Heart left ventricle (tissue), 16 donors: ENCODE data around the gene LSS. TPM values are rescaled to one million over a fixed set of nuclear protein-coding genes. Genes with fewer than 3 reads are reported as not detected.
A peak's percentile ranks its signal among the peaks of the same experiment; 100 is the strongest.

Source experiments
- ATAC-seq, 4 donors: fragments of 200-7000 bp; cut with Tn5 transposase; one replicate each; pipeline ENCODE4 v1.9.1; 2020 to 2022; ENCODE audit warnings: moderate library complexity in 4 of 4, mild to moderate bottlenecking in 3 of 4, moderate number of reproducible peaks in 1 of 4
- DNase-seq, 5 donors: peaks; one replicate each; pipeline ENCODE4 v3.0.0-alpha.2; 2020
- H3K27ac ChIP-seq, 12 donors: fragments of 200-600 bp; sonication (generic) in 4 of 12; one replicate each; pipeline versions ENCODE4 v1.5.0 to v1.8.0; 2016 to 2022; ENCODE audit warnings: mild to moderate bottlenecking in 2 of 12
- H3K27me3 ChIP-seq, 9 donors: fragments of 200-600 bp; sonication (generic) in 2 of 9; one replicate each; pipeline versions ENCODE4 v1.5.1 to v1.8.0; 2016 to 2022; ENCODE audit warnings: mild to moderate bottlenecking in 3 of 9
- H3K36me3 ChIP-seq, 9 donors: fragments of 200-600 bp; sonication (generic) in 2 of 9; one replicate each; pipeline versions ENCODE4 v1.5.0 to v1.8.0; 2018 to 2022; ENCODE audit warnings: mild to moderate bottlenecking in 2 of 9
- H3K4me1 ChIP-seq, 12 donors: fragments of 200-600 bp; sonication (generic) in 4 of 12; one replicate each; pipeline versions ENCODE4 v1.5.0 to v1.8.0; 2016 to 2022; ENCODE audit warnings: mild to moderate bottlenecking in 3 of 12
- H3K4me3 ChIP-seq, 12 donors: fragments of 200-600 bp; sonication (generic) in 4 of 12; one replicate each; pipeline versions ENCODE4 v1.5.0 to v1.8.0; 2017 to 2022; ENCODE audit warnings: mild to moderate bottlenecking in 9 of 12, moderate library complexity in 4 of 12
- H3K9me3 ChIP-seq, 12 donors: fragments of 200-600 bp; sonication (generic) in 4 of 12; one replicate each; pipeline versions ENCODE4 v1.5.0 to v1.8.0; 2016 to 2022; ENCODE audit warnings: mild to moderate bottlenecking in 1 of 12
- CTCF ChIP-seq, 12 donors: fragments of 200-600 bp; sonication (generic) in 4 of 12; IDR thresholded peaks; one replicate each; pipeline versions ENCODE4 v1.5.0 to v1.8.0; 2018 to 2022; ENCODE audit warnings: antibody characterized with exemption in 12 of 12, mild to moderate bottlenecking in 5 of 12
- POLR2A ChIP-seq, 2 donors: fragments of 450-650 bp; IDR thresholded peaks; one replicate each; pipeline ENCODE4 v1.6.1; 2017; ENCODE audit warnings: antibody characterized with exemption in 2 of 2, mild to moderate bottlenecking in 2 of 2, moderate library complexity in 2 of 2
- WGBS, 4 donors: extraction: QIAGEN DNeasy Blood & Tissue Kit in 2 of 4; methylation state at CpG; one replicate each; pipeline versions ENCODE4 v1.1.5 to v1.1.7; 2013 to 2018; 5-methylcytosine and 5-hydroxymethylcytosine counted together
- intact Hi-C, 10 donors: fragments of 100-400 bp; cut with DNase I; formaldehyde crosslinking; loops; one replicate each; pipeline versions ENCODE4 v1.11.1 to v1.14.2; 2022
- polyA plus RNA-seq, 2 donors: library from polyadenylated mRNA; stranded (reverse); fragments of 200-250 nt; gene quantifications; one replicate each; pipeline ENCODE4 v1.2.3, GENCODE V29; 2013
- total RNA-seq, 9 donors: library from RNA; depleted of rRNA in 2 of 9; stranded (reverse); fragments of >200 nt in 2 of 9; fragmentation: NEBNext Ultra II Directional in 3 of 9; extraction: Animal tissue kit (Norgen Biotek cat#: 25700) in 3 of 9; gene quantifications; one replicate each; pipeline versions ENCODE4 v1.1.0 to v1.2.4, GENCODE V29; 2016 to 2023
- donor health status: ischemic (EF 13 %, LVEDD 7.1; RV severe dilation, severe dysfunction).
- donor health status: healthy with polysubstance abuse.
- donor health status: DM: no; HTN: yes; CAD: no.
- donor health status: DM: no; HTN: no; CAD: no.
- donor health status: ischemic (EF 25% LVEDD 6.9; RV normal size, moderate dysfunction).
- donor health status: ischemic (EF 25% LVEDD 5.7; RV mildly dilated, moderate dysfunction).
- donor health status: healthy.
- donor health status: DM: yes; HTN: yes; CAD: no.
- donor health status: ischemic (EF 35%, LVEDD 5.7; RV mildly dilated, moderate dysfunction).
- donor health status: nonischemic (EF 11% LVEDD 7.7; RV severe dilation, severe dysfunction).
- donor health status: DM: yes; HTN: yes; CAD: no.
- donor health status: PGD.
- donor health status: ischemic (EF 29% LVEDD 5.4; RV normal size, mild dysfunction).
- donor health status: nonischemic (EF 23%, LVEDD 6.1; RV moderate dilation, normal function).

LSS gene
- total and polyA plus RNA-seq, 11 donors: 25.1 to 65.5 (median 40.7) TPM

- no peaks in the 10 kb centered on the region for H3K27me3 ChIP-seq
- intact Hi-C loops: no loop called here
- 93 to 96% (median 95%) methylated on average over 16 to 23 of the region's 23 CpGs for WGBS, 4 donors
Observed at GRCh38 chr21:46208761-46209721, 19.5 kb downstream of the LSS start.

GRCh38 chr21:46207920-46208591, 20.5 kb downstream of the LSS start:
- ATAC-seq (no peak), DNase-seq (peak in 1 of 5 donors; percentile 40)
- WGBS, 4 donors: 91 to 93% (median 91%) methylated on average over 22 to 27 of the region's 27 CpGs
- TF ChIP-seq CTCF (IDR thresholded peaks at IDR 0.05) (no peak), POLR2A (IDR thresholded peaks at IDR 0.05) (no peak)
- H3K27ac ChIP-seq: no peak overlapping the region
- H3K36me3 ChIP-seq: peaks cover 0 to 93% (median 78%) of the 10 kb centered on the region in 9 donors
- H3K4me3 ChIP-seq: no peak overlapping the region
- intact Hi-C loops: no loop called here
- H3K4me1 ChIP-seq: peaks cover 0 to 1% (median 0%) of the 10 kb centered on the region in 12 donors
- no peaks in the 10 kb centered on the region for H3K9me3 ChIP-seq
- H3K27me3 ChIP-seq: no peaks in the 10 kb centered on the region

More at GRCh38 chr21:46208761-46209721, 19.5 kb downstream of the LSS start:
- peak in 1 of 5 donors; percentile 55 for DNase-seq
- Histone ChIP-seq H3K4me3 (no peak overlapping the region), H3K36me3 (peaks cover 0 to 93% (median 74%) of the 10 kb centered on the region in 9 donors), H3K9me3 (no peaks in the 10 kb centered on the region), H3K27ac (no peak overlapping the region), H3K4me1 (peaks cover 0 to 8% (median 0%) of the 10 kb centered on the region in 12 donors)
- ATAC-seq: no peak
- no peak for TF ChIP-seq CTCF (IDR thresholded peaks at IDR 0.05)
- TF ChIP-seq POLR2A (IDR thresholded peaks at IDR 0.05): no peak

- Histone ChIP-seq H3K4me1 (peaks cover 0 to 8% (median 0%) of the 10 kb centered on the region in 12 donors), H3K4me3 (no peak overlapping the region), H3K27me3 (no peaks in the 10 kb centered on the region), H3K9me3 (no peaks in the 10 kb centered on the region), H3K36me3 (peaks cover 0 to 92% (median 78%) of the 10 kb centered on the region in 9 donors), H3K27ac (no peak overlapping the region)
- intact Hi-C loops: no loop called here
- TF ChIP-seq CTCF (IDR thresholded peaks at IDR 0.05): no peak
- 92 to 96% (median 95%) methylated on average over 14 to 21 of the region's 21 CpGs for WGBS, 4 donors
- DNase-seq (peak in 1 of 5 donors; percentile 57), ATAC-seq (no peak)
Observed at GRCh38 chr21:46207006-46207919, 21.3 kb downstream of the LSS start.
